ENCODE results near the gene PRKCE. TPM values are rescaled to one million over a fixed set of nuclear protein-coding genes. Genes with fewer than 3 reads are reported as not detected.
A peak's percentile ranks its signal among the peaks of the same experiment; 100 is the strongest.

Gene PRKCE
- total RNA-seq (6.1 and 11.9 TPM in 2 replicates), polyA plus RNA-seq (9.5 and 9.6 TPM in 2 replicates)

- no peak for TF ChIP-seq EZH2phosphoT487 (IDR thresholded peaks at IDR 0.05; ENCODE audit: low read depth, severe bottlenecking, unreplicated experiment)
- TF ChIP-seq CTCF (IDR thresholded peaks at IDR 0.05; ENCODE audit: poor library complexity): no peak
- TF ChIP-seq EZH2 (IDR thresholded peaks at IDR 0.05; ENCODE audit: borderline replicate concordance): no peak
- Histone ChIP-seq H2AFZ (peak within 1 kb of the TSS; percentile 74), H3K4me2 (peak within 1 kb of the TSS; percentile 95), H3K27ac (peak within 1 kb of the TSS; percentile 95), H3K27me3 (peaks cover 2% of the 10 kb centered on the region), H3K9me2 (replicated peaks; ENCODE audit: insufficient read depth) (no peaks in the 10 kb centered on the region), H3K9me3 (ENCODE audit: low read depth) (no peaks in the 10 kb centered on the region), H3K36me3 (replicated peaks; ENCODE audit: insufficient read depth, low read depth) (no peaks in the 10 kb centered on the region), H3K79me2 (peaks cover 33% of the 10 kb centered on the region), H3K4me3 (peak within 1 kb of the TSS; percentile 53), H4K20me1 (ENCODE audit: insufficient read depth, poor library complexity, severe bottlenecking) (peaks cover 8% of the 10 kb centered on the region), H3K4me1 (ENCODE audit: insufficient read depth) (peaks cover 6% of the 10 kb centered on the region)
- peak; percentile 54 for DNase-seq (ENCODE audit: low spot score)
- WGBS (ENCODE audit: low lambda C conversion rate, missing lambda C conversion rate): under 1% methylated on average over 59 of the region's 66 CpGs
These were observed at the start of gene PRKCE for GRCh38 chr2:45651415-45652089. PRKCE (plus strand) TSS chr2:45651675.

DNA sequence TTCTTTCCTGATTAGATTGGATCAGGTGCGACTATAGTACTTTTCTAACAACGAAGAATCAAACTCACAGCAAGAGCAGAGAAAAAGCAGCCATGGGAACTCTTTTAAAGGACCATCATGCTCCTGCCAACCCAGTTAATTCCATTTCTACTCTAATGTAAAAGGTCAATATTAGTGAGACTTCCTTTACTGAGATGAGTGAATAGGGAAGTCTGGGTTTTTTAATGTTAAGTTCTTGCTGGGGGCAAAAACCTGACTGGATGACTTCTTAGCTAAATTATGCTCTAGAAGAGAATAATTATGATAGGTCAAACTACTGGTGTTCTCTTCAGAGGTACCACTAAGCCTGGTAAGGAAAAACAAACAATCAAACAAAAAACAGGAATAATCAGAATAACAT, 48.9 kb upstream of the PRKCE start:
- no peaks in the 10 kb centered on the region for H3K4me1 ChIP-seq (ENCODE audit: insufficient read depth)
- peaks cover 8% of the 10 kb centered on the region for H3K79me2 ChIP-seq
- H3K9me3 ChIP-seq (ENCODE audit: low read depth): no peaks in the 10 kb centered on the region
- H3K4me2 ChIP-seq: no peak overlapping the region
- no peak overlapping the region for H3K27ac ChIP-seq
- H2AFZ ChIP-seq: no peak overlapping the region
- no peaks in the 10 kb centered on the region for H3K36me3 ChIP-seq (replicated peaks; ENCODE audit: insufficient read depth, low read depth)
- TF ChIP-seq EZH2phosphoT487 (IDR thresholded peaks at IDR 0.05; ENCODE audit: low read depth, severe bottlenecking, unreplicated experiment) (no peak), CTCF (IDR thresholded peaks at IDR 0.05; ENCODE audit: poor library complexity) (no peak), EZH2 (IDR thresholded peaks at IDR 0.05; ENCODE audit: borderline replicate concordance) (no peak)
- no peak overlapping the region for H3K4me3 ChIP-seq
- no peaks in the 10 kb centered on the region for H4K20me1 ChIP-seq (ENCODE audit: insufficient read depth, poor library complexity, severe bottlenecking)
- H3K9me2 ChIP-seq (replicated peaks; ENCODE audit: insufficient read depth): no peaks in the 10 kb centered on the region
- no peak for DNase-seq (ENCODE audit: low spot score)
- WGBS (ENCODE audit: low lambda C conversion rate, missing lambda C conversion rate): 89% methylated on average over 2 of the region's 2 CpGs
- no peaks in the 10 kb centered on the region for H3K27me3 ChIP-seq

DNA sequence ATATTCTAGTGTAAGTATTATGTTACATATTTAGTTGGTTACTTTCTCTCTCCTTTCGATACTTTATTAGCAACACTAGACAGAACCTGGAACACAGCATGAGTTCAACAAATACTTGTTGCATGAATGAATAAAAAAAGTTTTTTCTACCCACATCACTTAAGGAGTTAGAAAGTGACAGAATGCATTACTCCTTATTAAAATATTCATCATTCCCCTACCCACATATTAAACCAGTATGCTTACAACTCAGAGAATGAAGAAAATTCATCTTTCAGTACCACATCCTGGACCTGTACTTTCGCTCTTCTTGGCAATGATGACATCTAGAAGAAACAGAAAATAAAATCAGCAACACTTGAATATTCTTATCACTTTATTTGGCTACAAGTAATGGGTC, 46.4 kb upstream of the PRKCE start:
- H3K36me3 ChIP-seq (replicated peaks; ENCODE audit: insufficient read depth, low read depth): no peaks in the 10 kb centered on the region

More for the DNA sequence above, 46.4 kb upstream of the PRKCE start:
- Histone ChIP-seq H3K27me3 (no peaks in the 10 kb centered on the region), H3K4me2 (no peak overlapping the region), H4K20me1 (ENCODE audit: insufficient read depth, poor library complexity, severe bottlenecking) (no peaks in the 10 kb centered on the region), H3K27ac (no peak overlapping the region), H2AFZ (no peak overlapping the region), H3K9me3 (ENCODE audit: low read depth) (no peaks in the 10 kb centered on the region), H3K4me1 (ENCODE audit: insufficient read depth) (no peaks in the 10 kb centered on the region), H3K4me3 (no peak overlapping the region), H3K79me2 (peaks cover 25% of the 10 kb centered on the region), H3K9me2 (replicated peaks; ENCODE audit: insufficient read depth) (no peaks in the 10 kb centered on the region)
- TF ChIP-seq EZH2phosphoT487 (IDR thresholded peaks at IDR 0.05; ENCODE audit: low read depth, severe bottlenecking, unreplicated experiment): no peak
- no peak for TF ChIP-seq CTCF (IDR thresholded peaks at IDR 0.05; ENCODE audit: poor library complexity)
- TF ChIP-seq EZH2 (IDR thresholded peaks at IDR 0.05; ENCODE audit: borderline replicate concordance): no peak
- no peak for DNase-seq (ENCODE audit: low spot score)
- 97% methylated on average over 2 of the region's 2 CpGs for WGBS (ENCODE audit: low lambda C conversion rate, missing lambda C conversion rate)
